Stomach (tissue), 9 donors: ENCODE measurements around the gene SLC24A3. TPM values are rescaled to one million over a fixed set of nuclear protein-coding genes. Genes with fewer than 3 reads are reported as not detected.

Experiments
- DNase-seq, 2 donors: peaks; one replicate each; pipeline versions ENCODE4 v3.0.0 to v3.0.0-alpha.2; 2013 to 2019
- H3K27ac ChIP-seq, 5 donors: fragments of 200-600 bp in 4 of 5; sonication (generic) in 4 of 5; one replicate each; pipeline ENCODE4 v1.5.1; 2013 to 2019; ENCODE audit warnings: mild to moderate bottlenecking in 1 of 5, moderate library complexity in 1 of 5
- H3K27me3 ChIP-seq, 3 donors: fragments of 200-600 bp; sonication (generic); one replicate each; pipeline ENCODE4 v1.5.1; 2017 to 2019; ENCODE audit warnings: mixed run types in 1 of 3
- H3K36me3 ChIP-seq, 4 donors: fragments of 200-600 bp; sonication (generic); 1 replicate in 3 of 4; 2 replicates in 1 of 4; pipeline ENCODE4 v1.5.1; 2016 to 2019
- H3K4me1 ChIP-seq, 4 donors: fragments of 200-600 bp; sonication (generic); one replicate each; pipeline ENCODE4 v1.5.1; 2016 to 2019
- H3K4me3 ChIP-seq, 4 donors: fragments of 200-600 bp; sonication (generic) in 3 of 4; one replicate each; pipeline ENCODE4 v1.5.1; 2016 to 2019; ENCODE audit warnings: mild to moderate bottlenecking in 1 of 4
- H3K9me3 ChIP-seq, 4 donors: fragments of 200-600 bp; sonication (generic); one replicate each; pipeline ENCODE4 v1.5.1; 2016 to 2019
- CTCF ChIP-seq, 7 experiments: fragments of 450-650 bp in 4 of 7; fragments of 200-600 bp in 3 of 7; sonication (generic) in 3 of 7; IDR thresholded peaks; one replicate each; pipeline ENCODE4 v1.5.1; 2016 to 2019; ENCODE audit warnings: antibody characterized with exemption in 7 of 7, control low read depth in 2 of 7, mild to moderate bottlenecking in 1 of 7
- EP300 ChIP-seq: sonication (generic); formaldehyde crosslinking; IDR thresholded peaks from one replicate; pipeline ENCODE4 v1.6.1; 2017; ENCODE audit warnings: antibody characterized with exemption
- POLR2A ChIP-seq, 4 donors: fragments of 450-650 bp; IDR thresholded peaks; one replicate each; pipeline ENCODE4 v1.6.1; 2016; ENCODE audit warnings: antibody characterized with exemption in 4 of 4, control low read depth in 2 of 4, mild to moderate bottlenecking in 1 of 4, moderate library complexity in 1 of 4
- POLR2AphosphoS5 ChIP-seq, 3 donors: sonication (generic); formaldehyde crosslinking; IDR thresholded peaks; one replicate each; pipeline ENCODE4 v1.6.1; 2016; ENCODE audit warnings: antibody characterized with exemption in 3 of 3
- WGBS, 5 donors: extraction: QIAGEN DNeasy Blood & Tissue Kit in 3 of 5; methylation state at CpG; one replicate each; pipeline versions ENCODE4 v1.1.5 to v1.1.7; 2013 to 2018; 5-methylcytosine and 5-hydroxymethylcytosine counted together
- intact Hi-C: fragments of 100-400 bp; cut with DNase I; formaldehyde crosslinking; loops from one replicate; pipeline ENCODE4 v1.15.1; 2023; ENCODE audit warnings: low total_unique reads
- polyA plus RNA-seq, 3 donors: library from polyadenylated mRNA; stranded (reverse); fragments of 200-250 nt; gene quantifications; one replicate each; pipeline ENCODE4 v1.2.3, GENCODE V29; 2013
- total RNA-seq, 5 donors: library from RNA; depleted of rRNA; stranded (reverse); fragments of >200 nt; gene quantifications; one replicate each; pipeline versions ENCODE4 v1.1.0 to v1.2.3, GENCODE V29; 2014 to 2016
- donor health status: healthy with polysubstance abuse.
- donor health status: Bipolar disorder and iron deficiency.
- donor health status: healthy.

Gene SLC24A3
- total and polyA plus RNA-seq, 8 donors, result 1.8 to 9.0 (median 4.5) TPM

- intact Hi-C loops, result loop anchor here (10.0 kb wide), 1 partner anchor 83 kb away; no protein-coding TSS in a partner anchor
- DNase-seq, result no peak
These were observed 479.7 kb downstream of the SLC24A3 start for GRCh38 chr20:19692100-19692499.

GRCh38 chr20:19692685-19693119, 480.3 kb downstream of the SLC24A3 start:
- no peak for TF ChIP-seq EP300
- TF ChIP-seq POLR2AphosphoS5 (IDR thresholded peaks at IDR 0.05), result no peak
- no peak for TF ChIP-seq POLR2A (IDR thresholded peaks at IDR 0.05)
- peak in 5 of 7 experiments; percentile 77 to 98 (median 90) for TF ChIP-seq CTCF (IDR thresholded peaks at IDR 0.05)
- 5 to 8% (median 6%) methylated on average over 15 of the region's 15 CpGs for WGBS, 5 donors

More at GRCh38 chr20:19692100-19692499, 479.7 kb downstream of the SLC24A3 start:
- Histone ChIP-seq H3K4me3 (no peak overlapping the region), H3K4me1 (peaks cover 0 to 13% (median 0%) of the 10 kb centered on the region in 4 donors), H3K9me3 (no peaks in the 10 kb centered on the region), H3K27me3 (no peaks in the 10 kb centered on the region), H3K27ac (no peak overlapping the region), H3K36me3 (no peaks in the 10 kb centered on the region)
- TF ChIP-seq POLR2AphosphoS5 (IDR thresholded peaks at IDR 0.05) (no peak), CTCF (IDR thresholded peaks at IDR 0.05) (no peak), EP300 (no peak), POLR2A (IDR thresholded peaks at IDR 0.05) (no peak)
- 73 to 80% (median 74%) methylated on average over 4 of the region's 4 CpGs for WGBS, 5 donors

GRCh38 chr20:19693508-19693907, 481.1 kb downstream of the SLC24A3 start:
- H3K4me1 ChIP-seq, result peaks cover 0 to 13% (median 0%) of the 10 kb centered on the region in 4 donors
- 83 to 89% (median 86%) methylated on average over 8 of the region's 8 CpGs for WGBS, 5 donors
- H3K27me3 ChIP-seq, result no peaks in the 10 kb centered on the region
- no peak overlapping the region for H3K27ac ChIP-seq
- TF ChIP-seq POLR2A (IDR thresholded peaks at IDR 0.05) (no peak), POLR2AphosphoS5 (IDR thresholded peaks at IDR 0.05) (no peak), EP300 (no peak), CTCF (IDR thresholded peaks at IDR 0.05) (no peak)
- DNase-seq, result no peak
- H3K36me3 ChIP-seq, result peaks cover 0 to 3% (median 0%) of the 10 kb centered on the region in 4 donors
- H3K9me3 ChIP-seq, result no peaks in the 10 kb centered on the region
- intact Hi-C loops, result loop anchor here (10.0 kb wide), 1 partner anchor 81 kb away; no protein-coding TSS in a partner anchor
- no peak overlapping the region for H3K4me3 ChIP-seq

More at GRCh38 chr20:19692685-19693119, 480.3 kb downstream of the SLC24A3 start:
- H3K36me3 ChIP-seq, result no peaks in the 10 kb centered on the region
- H3K27me3 ChIP-seq, result no peaks in the 10 kb centered on the region
- intact Hi-C loops, result loop anchor here (10.0 kb wide), 1 partner anchor 82 kb away; no protein-coding TSS in a partner anchor
- H3K9me3 ChIP-seq, result no peaks in the 10 kb centered on the region
- no peak overlapping the region for H3K4me3 ChIP-seq
- H3K4me1 ChIP-seq, result peaks cover 0 to 13% (median 0%) of the 10 kb centered on the region in 4 donors
- H3K27ac ChIP-seq, result no peak overlapping the region
- DNase-seq, result peak; percentile 71 to 76

DNA sequence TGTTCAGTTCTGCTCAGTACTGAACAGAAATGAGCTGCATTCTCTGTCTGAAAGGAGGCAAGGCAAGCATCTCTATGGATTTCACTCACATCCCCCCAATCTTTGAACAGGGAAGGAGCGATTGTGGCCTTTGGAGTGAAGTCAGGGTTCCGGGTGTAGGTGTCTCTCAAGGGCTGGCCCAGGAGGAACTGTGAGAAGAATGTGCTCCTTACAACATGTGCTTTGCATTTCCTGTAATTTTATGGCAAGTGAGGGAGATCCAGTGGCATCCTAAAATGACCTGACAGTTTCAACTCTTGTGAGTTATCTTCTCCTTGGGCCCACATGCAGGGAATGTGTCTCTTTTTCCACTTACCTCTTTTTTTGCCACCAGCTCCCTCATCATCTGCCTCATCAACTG, 482.6 kb downstream of the SLC24A3 start:
- no peak overlapping the region for H3K27ac ChIP-seq
- H3K36me3 ChIP-seq, result peaks cover 0 to 3% (median 0%) of the 10 kb centered on the region in 4 donors
- no peak overlapping the region for H3K4me3 ChIP-seq
- DNase-seq, result no peak
- H3K4me1 ChIP-seq, result peaks cover 0 to 13% (median 0%) of the 10 kb centered on the region in 4 donors
- intact Hi-C loops, result loop anchor here (10.0 kb wide), 1 partner anchor 80 kb away; no protein-coding TSS in a partner anchor
- TF ChIP-seq POLR2A (IDR thresholded peaks at IDR 0.05) (no peak), CTCF (IDR thresholded peaks at IDR 0.05) (no peak), POLR2AphosphoS5 (IDR thresholded peaks at IDR 0.05) (no peak), EP300 (no peak)
- H3K27me3 ChIP-seq, result no peaks in the 10 kb centered on the region
- no peaks in the 10 kb centered on the region for H3K9me3 ChIP-seq
- 58 to 93% (median 79%) methylated on average over 2 of the region's 2 CpGs for WGBS, 5 donors
